HEK293 (cell line): ENCODE data around the gene SENP1.

Experiments used
- ZFP3 ChIP-seq: fragments of 450-650 bp; formaldehyde crosslinking; IDR thresholded peaks from 2 replicates; pipeline ENCODE4 v1.5.1; 2016; ENCODE audit warnings: low read depth, missing biosample characterization, missing genetic modification characterization
- ZNF501 ChIP-seq: fragments of 450-650 bp; formaldehyde crosslinking; IDR thresholded peaks from 2 replicates; pipeline ENCODE4 v1.5.1; 2016; ENCODE audit warnings: missing biosample characterization, missing genetic modification characterization
- TF ChIP-seq, protein P1 (sequence below): fragments of 450-650 bp; formaldehyde crosslinking; IDR thresholded peaks from 2 replicates; pipeline ENCODE4 v1.5.1; 2016; ENCODE audit warnings: missing biosample characterization, missing genetic modification characterization, borderline replicate concordance
- TF ChIP-seq, protein P2 (sequence below): fragments of 450-650 bp; formaldehyde crosslinking; IDR thresholded peaks from 2 replicates; pipeline ENCODE4 v1.5.1; 2016; ENCODE audit warnings: missing biosample characterization, missing genetic modification characterization, borderline replicate concordance
- TF ChIP-seq, protein P3 (sequence below): fragments of 450-650 bp; formaldehyde crosslinking; IDR thresholded peaks from 2 replicates; pipeline ENCODE4 v1.5.1; 2016; ENCODE audit warnings: missing biosample characterization, missing genetic modification characterization
- TF ChIP-seq, protein P4 (sequence below): fragments of 450-650 bp; formaldehyde crosslinking; IDR thresholded peaks from 2 replicates; pipeline ENCODE4 v1.5.1; 2016; ENCODE audit warnings: missing biosample characterization, missing genetic modification characterization

DNA sequence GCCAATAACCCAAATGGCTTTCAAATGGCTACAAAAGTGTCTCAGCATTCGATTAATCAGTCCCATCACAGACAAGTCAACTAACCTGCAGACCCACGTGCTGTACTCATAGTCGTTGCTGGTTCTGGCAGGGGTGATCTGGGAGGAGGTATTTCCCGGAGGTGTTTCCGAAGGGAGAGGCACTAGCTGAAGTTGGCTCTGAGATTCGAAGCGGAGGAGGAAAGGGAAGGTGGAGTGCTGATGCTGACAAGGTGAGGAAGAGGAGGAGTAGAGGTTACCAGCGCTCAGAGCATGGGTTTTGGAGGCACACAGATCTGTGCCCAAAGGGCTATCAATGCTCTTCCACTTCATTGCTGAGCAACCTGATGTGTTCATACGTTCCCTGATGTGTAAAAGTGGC is 81.1 kb downstream of the SENP1 start:
- TF ChIP-seq, protein P1, sequence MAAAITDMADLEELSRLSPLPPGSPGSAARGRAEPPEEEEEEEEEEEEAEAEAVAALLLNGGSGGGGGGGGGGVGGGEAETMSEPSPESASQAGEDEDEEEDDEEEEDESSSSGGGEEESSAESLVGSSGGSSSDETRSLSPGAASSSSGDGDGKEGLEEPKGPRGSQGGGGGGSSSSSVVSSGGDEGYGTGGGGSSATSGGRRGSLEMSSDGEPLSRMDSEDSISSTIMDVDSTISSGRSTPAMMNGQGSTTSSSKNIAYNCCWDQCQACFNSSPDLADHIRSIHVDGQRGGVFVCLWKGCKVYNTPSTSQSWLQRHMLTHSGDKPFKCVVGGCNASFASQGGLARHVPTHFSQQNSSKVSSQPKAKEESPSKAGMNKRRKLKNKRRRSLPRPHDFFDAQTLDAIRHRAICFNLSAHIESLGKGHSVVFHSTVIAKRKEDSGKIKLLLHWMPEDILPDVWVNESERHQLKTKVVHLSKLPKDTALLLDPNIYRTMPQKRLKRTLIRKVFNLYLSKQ (tag by site-specific recombination) = no peak
- TF ChIP-seq, protein P2, sequence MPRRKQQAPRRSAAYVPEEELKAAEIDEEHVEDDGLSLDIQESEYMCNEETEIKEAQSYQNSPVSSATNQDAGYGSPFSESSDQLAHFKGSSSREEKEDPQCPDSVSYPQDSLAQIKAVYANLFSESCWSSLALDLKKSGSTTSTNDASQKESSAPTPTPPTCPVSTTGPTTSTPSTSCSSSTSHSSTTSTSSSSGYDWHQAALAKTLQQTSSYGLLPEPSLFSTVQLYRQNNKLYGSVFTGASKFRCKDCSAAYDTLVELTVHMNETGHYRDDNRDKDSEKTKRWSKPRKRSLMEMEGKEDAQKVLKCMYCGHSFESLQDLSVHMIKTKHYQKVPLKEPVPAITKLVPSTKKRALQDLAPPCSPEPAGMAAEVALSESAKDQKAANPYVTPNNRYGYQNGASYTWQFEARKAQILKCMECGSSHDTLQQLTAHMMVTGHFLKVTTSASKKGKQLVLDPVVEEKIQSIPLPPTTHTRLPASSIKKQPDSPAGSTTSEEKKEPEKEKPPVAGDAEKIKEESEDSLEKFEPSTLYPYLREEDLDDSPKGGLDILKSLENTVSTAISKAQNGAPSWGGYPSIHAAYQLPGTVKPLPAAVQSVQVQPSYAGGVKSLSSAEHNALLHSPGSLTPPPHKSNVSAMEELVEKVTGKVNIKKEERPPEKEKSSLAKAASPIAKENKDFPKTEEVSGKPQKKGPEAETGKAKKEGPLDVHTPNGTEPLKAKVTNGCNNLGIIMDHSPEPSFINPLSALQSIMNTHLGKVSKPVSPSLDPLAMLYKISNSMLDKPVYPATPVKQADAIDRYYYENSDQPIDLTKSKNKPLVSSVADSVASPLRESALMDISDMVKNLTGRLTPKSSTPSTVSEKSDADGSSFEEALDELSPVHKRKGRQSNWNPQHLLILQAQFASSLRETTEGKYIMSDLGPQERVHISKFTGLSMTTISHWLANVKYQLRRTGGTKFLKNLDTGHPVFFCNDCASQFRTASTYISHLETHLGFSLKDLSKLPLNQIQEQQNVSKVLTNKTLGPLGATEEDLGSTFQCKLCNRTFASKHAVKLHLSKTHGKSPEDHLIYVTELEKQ (tag by site-specific recombination) = no peak
- TF ChIP-seq ZNF501 (tag by site-specific recombination) (no peak), ZFP3 (tag by site-specific recombination) (no peak)
- TF ChIP-seq, protein P3, sequence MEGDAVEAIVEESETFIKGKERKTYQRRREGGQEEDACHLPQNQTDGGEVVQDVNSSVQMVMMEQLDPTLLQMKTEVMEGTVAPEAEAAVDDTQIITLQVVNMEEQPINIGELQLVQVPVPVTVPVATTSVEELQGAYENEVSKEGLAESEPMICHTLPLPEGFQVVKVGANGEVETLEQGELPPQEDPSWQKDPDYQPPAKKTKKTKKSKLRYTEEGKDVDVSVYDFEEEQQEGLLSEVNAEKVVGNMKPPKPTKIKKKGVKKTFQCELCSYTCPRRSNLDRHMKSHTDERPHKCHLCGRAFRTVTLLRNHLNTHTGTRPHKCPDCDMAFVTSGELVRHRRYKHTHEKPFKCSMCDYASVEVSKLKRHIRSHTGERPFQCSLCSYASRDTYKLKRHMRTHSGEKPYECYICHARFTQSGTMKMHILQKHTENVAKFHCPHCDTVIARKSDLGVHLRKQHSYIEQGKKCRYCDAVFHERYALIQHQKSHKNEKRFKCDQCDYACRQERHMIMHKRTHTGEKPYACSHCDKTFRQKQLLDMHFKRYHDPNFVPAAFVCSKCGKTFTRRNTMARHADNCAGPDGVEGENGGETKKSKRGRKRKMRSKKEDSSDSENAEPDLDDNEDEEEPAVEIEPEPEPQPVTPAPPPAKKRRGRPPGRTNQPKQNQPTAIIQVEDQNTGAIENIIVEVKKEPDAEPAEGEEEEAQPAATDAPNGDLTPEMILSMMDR = no peak
- TF ChIP-seq, protein P4, sequence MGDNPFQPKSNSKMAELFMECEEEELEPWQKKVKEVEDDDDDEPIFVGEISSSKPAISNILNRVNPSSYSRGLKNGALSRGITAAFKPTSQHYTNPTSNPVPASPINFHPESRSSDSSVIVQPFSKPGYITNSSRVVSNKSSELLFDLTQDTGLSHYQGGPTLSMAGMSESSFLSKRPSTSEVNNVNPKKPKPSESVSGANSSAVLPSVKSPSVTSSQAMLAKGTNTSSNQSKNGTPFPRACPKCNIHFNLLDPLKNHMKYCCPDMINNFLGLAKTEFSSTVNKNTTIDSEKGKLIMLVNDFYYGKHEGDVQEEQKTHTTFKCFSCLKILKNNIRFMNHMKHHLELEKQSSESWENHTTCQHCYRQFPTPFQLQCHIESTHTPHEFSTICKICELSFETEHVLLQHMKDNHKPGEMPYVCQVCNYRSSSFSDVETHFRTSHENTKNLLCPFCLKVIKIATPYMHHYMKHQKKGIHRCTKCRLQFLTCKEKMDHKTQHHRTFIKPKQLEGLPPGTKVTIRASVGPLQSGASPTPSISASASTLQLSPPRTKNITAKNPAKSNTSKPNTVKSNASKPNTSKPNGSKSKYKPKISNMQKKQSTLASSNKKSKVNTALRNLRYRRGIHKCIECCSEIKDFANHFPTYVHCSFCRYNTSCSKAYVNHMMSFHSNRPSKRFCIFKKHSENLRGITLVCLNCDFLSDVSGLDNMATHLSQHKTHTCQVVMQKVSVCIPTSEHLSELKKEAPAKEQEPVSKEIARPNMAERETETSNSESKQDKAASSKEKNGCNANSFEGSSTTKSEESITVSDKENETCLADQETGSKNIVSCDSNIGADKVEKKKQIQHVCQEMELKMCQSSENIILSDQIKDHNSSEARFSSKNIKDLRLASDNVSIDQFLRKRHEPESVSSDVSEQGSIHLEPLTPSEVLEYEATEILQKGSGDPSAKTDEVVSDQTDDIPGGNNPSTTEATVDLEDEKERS (tag by site-specific recombination) = no peak
